ENCODE data around the gene TEAD1. TPM values are rescaled to one million over a fixed set of nuclear protein-coding genes. Genes with fewer than 3 reads are reported as not detected.

Gene TEAD1
- total RNA-seq: 28.9 and 38.6 TPM in 2 replicates

DNA sequence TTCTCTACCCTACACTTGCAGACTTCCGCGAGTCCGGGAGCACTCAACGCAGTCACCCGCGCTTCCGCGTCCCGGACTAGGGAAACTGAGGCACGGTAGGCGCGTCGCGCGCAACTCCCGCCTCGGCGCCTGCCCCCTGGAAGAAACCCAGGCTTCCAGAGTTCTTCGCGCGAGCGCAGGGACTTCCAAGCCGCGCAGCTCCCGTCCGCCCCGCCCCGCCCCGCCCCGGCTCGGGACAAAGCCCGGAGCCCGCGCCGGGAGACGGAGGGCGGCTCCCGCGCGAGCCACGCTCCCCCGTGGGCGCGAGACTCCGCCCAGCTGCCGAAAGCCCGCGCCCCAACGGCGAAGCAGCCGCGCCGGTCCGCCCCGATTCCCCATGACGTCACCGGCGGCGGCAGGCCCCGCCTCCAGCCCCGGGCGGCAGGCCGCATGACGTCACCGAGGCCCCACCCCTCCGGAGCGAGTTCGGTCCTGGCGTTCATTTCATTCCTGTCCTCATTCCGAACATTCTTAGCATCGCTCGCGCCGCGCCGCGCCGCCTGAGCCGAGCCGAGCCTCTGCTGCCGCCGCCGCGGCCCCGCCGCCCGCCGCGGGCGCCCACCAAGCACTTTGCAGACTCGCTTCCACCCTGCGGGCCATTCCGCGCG lies at the start of gene TEAD1:
TEAD1 (plus strand) TSS at position 498 of the 647 bp plus-strand sequence.

Measured in hair follicular keratinocyte (primary cell).